Trophoblast cell (in vitro differentiated cells and primary cell): ENCODE measurements around the gene MRGPRF.
"Not testable (repeated sequence)": the region's sequence is repeated elsewhere in the genome, so short reads cannot be mapped to it uniquely, and the experiment has no call there.

Experiments used
- DNase-seq, 2 donors: peaks; one replicate each; pipeline ENCODE4 v3.0.0-alpha.2; 2016
- H2AFZ ChIP-seq: 2 replicates; pipeline ENCODE4 v1.6.1; 2013; ENCODE audit warnings: low read length, moderate library complexity, mild to moderate bottlenecking; ENCODE audit not compliant: insufficient read depth, poor library complexity
- H2AK5ac ChIP-seq: 2 replicates; pipeline ENCODE4 v1.6.1; 2013; ENCODE audit warnings: mild to moderate bottlenecking, low read length
- H2BK120ac ChIP-seq: 2 replicates; pipeline ENCODE4 v1.6.1; 2013; ENCODE audit warnings: low read length, mild to moderate bottlenecking, moderate library complexity; ENCODE audit not compliant: insufficient read depth, poor library complexity
- H2BK12ac ChIP-seq: 2 replicates; pipeline ENCODE4 v1.6.1; 2013; ENCODE audit warnings: mild to moderate bottlenecking, low read length, moderate library complexity
- H2BK5ac ChIP-seq: 2 replicates; pipeline ENCODE4 v1.6.1; 2013; ENCODE audit warnings: low read length, low read depth, moderate library complexity, mild to moderate bottlenecking; ENCODE audit not compliant: poor library complexity
- H3K14ac ChIP-seq: 2 replicates; pipeline ENCODE4 v1.6.1; 2013; ENCODE audit warnings: mild to moderate bottlenecking, low read length
- H3K18ac ChIP-seq: 2 replicates; pipeline ENCODE4 v1.6.1; 2013; ENCODE audit warnings: mild to moderate bottlenecking, low read length
- H3K23ac ChIP-seq: 2 replicates; pipeline ENCODE4 v1.6.1; 2013; ENCODE audit warnings: low read length
- H3K27ac ChIP-seq: 2 replicates; pipeline ENCODE4 v1.5.1; 2013; ENCODE audit warnings: low read depth, mild to moderate bottlenecking, inconsistent platforms, low read length, moderate library complexity
- H3K27me3 ChIP-seq: 2 replicates; pipeline ENCODE4 v1.6.1; 2013; ENCODE audit warnings: inconsistent platforms, mild to moderate bottlenecking, low read length, moderate library complexity; ENCODE audit not compliant: insufficient read depth
- H3K36me3 ChIP-seq, 2 experiments: 1 replicate in 1 of 2; 2 replicates in 1 of 2; pipeline ENCODE4 v1.6.1; 2013; ENCODE audit warnings: low read length in 2 of 2, mild to moderate bottlenecking in 2 of 2, moderate library complexity in 1 of 2; ENCODE audit not compliant: insufficient read depth in 2 of 2, control insufficient read depth in 1 of 2
- H3K4ac ChIP-seq: 2 replicates; pipeline ENCODE4 v1.6.1; 2013; ENCODE audit warnings: low read depth, mild to moderate bottlenecking, low read length, moderate library complexity
- H3K4me1 ChIP-seq, 2 experiments: 1 replicate in 1 of 2; 2 replicates in 1 of 2; pipeline ENCODE4 v1.6.1; 2013; ENCODE audit warnings: low read length in 2 of 2, mild to moderate bottlenecking in 2 of 2, moderate library complexity in 1 of 2; ENCODE audit not compliant: insufficient read depth in 2 of 2, control insufficient read depth in 1 of 2
- H3K4me2 ChIP-seq: 2 replicates; pipeline ENCODE4 v1.6.1; 2013; ENCODE audit warnings: inconsistent platforms, mild to moderate bottlenecking, low read length, moderate library complexity
- H3K4me3 ChIP-seq: 2 replicates; pipeline ENCODE4 v1.5.1; 2013; ENCODE audit warnings: mild to moderate bottlenecking, low read depth, low read length, inconsistent platforms
- H3K79me1 ChIP-seq: one replicate; pipeline ENCODE4 v1.6.1; 2013; ENCODE audit warnings: low read length
- H3K79me2 ChIP-seq: 2 replicates; pipeline ENCODE4 v1.6.1; 2013; ENCODE audit warnings: low read length, mild to moderate bottlenecking; ENCODE audit not compliant: control insufficient read depth, insufficient read depth, poor library complexity
- H3K9ac ChIP-seq: 2 replicates; pipeline ENCODE4 v1.6.1; 2013; ENCODE audit warnings: mild to moderate bottlenecking, low read length
- H3K9me3 ChIP-seq: 2 replicates; pipeline ENCODE4 v1.6.1; 2013; ENCODE audit warnings: low read depth, mild to moderate bottlenecking, control low read depth, inconsistent platforms, low read length; ENCODE audit not compliant: insufficient read depth
- H4K12ac ChIP-seq: 2 replicates; pipeline ENCODE4 v1.6.1; 2013; ENCODE audit warnings: low read depth, mild to moderate bottlenecking, low read length, moderate library complexity
- H4K8ac ChIP-seq: 2 replicates; pipeline ENCODE4 v1.6.1; 2013; ENCODE audit warnings: low read depth, mild to moderate bottlenecking, low read length, moderate library complexity
- H4K91ac ChIP-seq: one replicate; pipeline ENCODE4 v1.6.1; 2013; ENCODE audit warnings: low read depth, mild to moderate bottlenecking, low read length, moderate library complexity
- WGBS: extraction: QIAGEN DNeasy Blood & Tissue Kit; methylation state at CpG from one replicate; pipeline ENCODE4 v1.1.7; 2013; ENCODE audit warnings: missing lambda C conversion rate; ENCODE audit not compliant: insufficient read length, insufficient coverage; ENCODE audit errors: extremely low coverage; 5-methylcytosine and 5-hydroxymethylcytosine counted together

MRGPRF gene

DNA sequence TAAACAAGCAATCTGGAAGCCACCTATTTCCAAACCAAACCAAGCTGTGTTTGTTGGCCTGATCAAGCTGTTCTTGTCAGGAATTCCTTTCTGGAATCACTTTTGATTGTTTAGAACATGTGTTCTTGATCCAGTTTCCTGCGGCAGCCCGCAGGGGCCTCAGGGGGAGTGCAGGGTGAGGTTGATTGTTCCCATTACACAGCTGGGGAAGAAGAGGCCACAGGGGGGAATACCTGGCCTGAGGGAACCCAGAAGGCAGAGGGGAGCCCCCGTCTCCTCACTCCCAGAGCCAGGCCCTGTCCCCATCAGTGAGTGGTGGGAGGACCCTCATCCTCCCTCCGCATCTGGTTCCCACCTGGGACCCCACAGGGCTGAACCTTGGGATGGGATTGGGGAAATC is 36.5 kb downstream of the MRGPRF start:
- Histone ChIP-seq H4K8ac (no peak overlapping the region), H3K4me2 (no peak overlapping the region), H3K9ac (no peak overlapping the region), H3K27ac (no peak overlapping the region), H3K79me2 (no peaks in the 10 kb centered on the region), H2BK120ac (no peak overlapping the region), H3K4me1 (peaks cover 2 to 7% of the 10 kb centered on the region in 2 experiments), H3K14ac (no peak overlapping the region), H3K9me3 (peaks cover 4% of the 10 kb centered on the region), H3K4ac (no peak overlapping the region), H4K91ac (no peak overlapping the region), H4K12ac (no peak overlapping the region), H2BK5ac (no peak overlapping the region), H2BK12ac (no peak overlapping the region), H3K23ac (no peak overlapping the region), H3K27me3 (no peaks in the 10 kb centered on the region), H3K36me3 (no peaks in the 10 kb centered on the region), H2AFZ (no peak overlapping the region), H2AK5ac (no peak overlapping the region), H3K18ac (no peak overlapping the region), H3K4me3 (no peak overlapping the region), H3K79me1 (no peaks in the 10 kb centered on the region)
- WGBS = no CpG with 5 or more reads among the region's 4 CpGs
- DNase-seq = no peak

DNA sequence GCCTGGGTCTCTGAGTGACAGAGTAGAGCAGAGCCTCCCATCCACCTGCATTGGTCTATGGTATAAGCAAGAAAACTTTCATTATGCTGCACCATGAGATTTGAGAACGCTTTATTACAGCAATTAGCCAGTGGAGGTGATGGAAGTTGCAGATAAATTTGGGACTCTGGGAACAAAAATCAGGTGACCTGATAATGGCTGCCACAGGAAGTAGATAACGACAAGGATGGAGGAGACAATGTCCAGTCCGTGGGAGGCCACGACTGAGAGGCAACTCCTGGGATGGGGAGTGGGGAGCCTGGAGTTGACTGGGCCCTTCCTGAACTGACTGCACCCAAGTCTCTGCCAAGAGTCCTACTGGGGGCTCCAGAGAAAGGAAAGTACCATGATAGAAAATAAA is 37.0 kb downstream of the MRGPRF start:
- Histone ChIP-seq H3K4me3 (no peak overlapping the region), H3K4me2 (no peak overlapping the region), H3K79me1 (no peaks in the 10 kb centered on the region), H2BK12ac (no peak overlapping the region), H3K4ac (no peak overlapping the region), H3K9ac (no peak overlapping the region), H3K23ac (no peak overlapping the region), H3K9me3 (peaks cover 4% of the 10 kb centered on the region), H2BK5ac (no peak overlapping the region), H3K14ac (no peak overlapping the region), H3K27ac (no peak overlapping the region), H4K8ac (no peak overlapping the region), H4K91ac (no peak overlapping the region), H3K36me3 (no peaks in the 10 kb centered on the region), H4K12ac (no peak overlapping the region), H3K79me2 (no peaks in the 10 kb centered on the region), H2BK120ac (no peak overlapping the region), H2AFZ (no peak overlapping the region), H2AK5ac (no peak overlapping the region), H3K4me1 (peaks cover 2 to 7% of the 10 kb centered on the region in 2 experiments), H3K18ac (no peak overlapping the region), H3K27me3 (no peaks in the 10 kb centered on the region)
- DNase-seq = no peak
- WGBS = no CpG with 5 or more reads among the region's 4 CpGs

DNA sequence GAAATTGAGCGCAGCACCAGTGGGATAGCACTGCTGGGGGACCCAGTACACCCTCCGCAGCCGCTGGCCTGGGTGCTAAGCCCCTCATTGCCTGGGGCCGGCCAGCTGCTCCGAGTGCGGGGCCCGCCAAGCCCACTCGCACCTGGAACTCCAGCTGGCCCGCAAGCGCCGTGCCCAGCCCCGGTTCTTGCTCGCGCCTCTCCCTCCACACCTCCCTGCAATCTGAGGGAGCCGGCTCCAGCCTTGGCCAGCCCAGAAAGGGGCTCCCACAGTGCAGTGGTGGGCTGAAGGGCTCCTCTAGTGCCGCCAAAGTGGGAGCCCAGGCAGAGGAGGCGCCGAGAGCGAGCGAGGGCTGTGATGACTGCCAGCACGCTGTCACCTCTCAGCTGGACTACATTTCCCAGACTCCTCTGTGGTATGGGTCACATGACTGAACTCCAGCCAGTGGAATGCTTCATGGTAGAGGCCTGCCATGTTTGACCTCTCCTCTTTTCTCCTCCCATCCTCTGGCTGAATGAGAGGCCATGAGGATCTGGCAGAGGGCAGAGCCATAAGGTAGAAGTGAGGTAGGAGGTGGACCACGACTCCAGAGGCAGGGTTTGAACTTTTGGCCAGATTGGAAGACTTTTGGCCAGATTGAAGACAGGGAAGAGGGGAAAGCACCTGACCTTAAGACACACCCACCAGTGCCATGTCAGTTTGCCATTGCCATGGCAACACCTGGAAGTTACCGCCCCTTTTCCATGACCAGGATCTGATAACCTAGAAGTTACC is 38.4 kb downstream of the MRGPRF start:
- peaks cover 2 to 7% of the 10 kb centered on the region in 2 experiments for H3K4me1 ChIP-seq
- H4K8ac ChIP-seq = peak overlapping the region; percentile 15
- no peaks in the 10 kb centered on the region for H3K79me2 ChIP-seq
- no peak overlapping the region for H3K23ac ChIP-seq
- H2BK5ac ChIP-seq = no peak overlapping the region
- H3K27me3 ChIP-seq = no peaks in the 10 kb centered on the region
- H3K4me2 ChIP-seq = no peak overlapping the region
- no peak overlapping the region for H3K14ac ChIP-seq
- no peak overlapping the region for H2BK12ac ChIP-seq
- no peak overlapping the region for H3K27ac ChIP-seq
- no CpG with 5 or more reads among the region's 23 CpGs for WGBS
- H3K79me1 ChIP-seq = no peaks in the 10 kb centered on the region
- H3K4ac ChIP-seq = no peak overlapping the region
- H2BK120ac ChIP-seq = no peak overlapping the region
- DNase-seq = peak; percentile 13 to 45
- H2AK5ac ChIP-seq = no peak overlapping the region
- H4K91ac ChIP-seq = no peak overlapping the region
- H3K18ac ChIP-seq = no peak overlapping the region
- H3K9ac ChIP-seq = no peak overlapping the region
- H3K9me3 ChIP-seq = peaks cover 3% of the 10 kb centered on the region
- no peak overlapping the region for H4K12ac ChIP-seq
- no peaks in the 10 kb centered on the region for H3K36me3 ChIP-seq
- no peak overlapping the region for H3K4me3 ChIP-seq
- H2AFZ ChIP-seq = no peak overlapping the region

DNA sequence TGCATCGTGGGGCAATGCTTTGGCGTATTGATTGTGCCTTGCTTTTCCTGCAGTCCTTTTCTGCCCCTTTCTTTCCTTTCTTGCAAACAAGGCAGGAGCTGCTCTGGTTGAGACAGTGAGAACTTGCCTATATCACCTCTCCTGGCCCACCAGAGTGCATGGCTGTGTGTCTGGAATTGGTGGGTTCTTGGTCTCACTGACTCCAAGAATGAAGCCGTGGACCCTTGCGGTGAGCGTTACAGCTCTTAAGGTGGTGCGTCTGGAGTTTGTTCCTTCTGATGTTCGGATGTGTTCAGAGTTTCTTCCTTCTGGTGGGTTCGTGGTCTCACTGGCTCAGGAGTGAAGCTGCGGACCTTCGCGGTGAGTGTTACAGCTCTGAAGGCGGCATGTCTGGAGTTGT is 39.3 kb downstream of the MRGPRF start:
- not testable (repeated sequence) for H3K4me2 ChIP-seq, H4K91ac ChIP-seq, H2BK12ac ChIP-seq, H3K36me3 ChIP-seq, H2BK120ac ChIP-seq, H3K4me3 ChIP-seq, H3K9me3 ChIP-seq, H3K4me1 ChIP-seq, H4K8ac ChIP-seq, H2AFZ ChIP-seq, H3K23ac ChIP-seq, H3K14ac ChIP-seq, H2AK5ac ChIP-seq, H3K9ac ChIP-seq, H3K27me3 ChIP-seq, H4K12ac ChIP-seq, H3K18ac ChIP-seq, H3K79me1 ChIP-seq, DNase-seq, H3K4ac ChIP-seq, H2BK5ac ChIP-seq, H3K79me2 ChIP-seq, H3K27ac ChIP-seq
- WGBS = no CpG with 5 or more reads among the region's 12 CpGs
